ENCODE measurements around the gene NTRK2. TPM values are rescaled to one million over a fixed set of nuclear protein-coding genes. Genes with fewer than 3 reads are reported as not detected.

NTRK2 gene
- total RNA-seq, 1 donor from 2014 or later = 0.02 TPM

- no peaks in the 10 kb centered on the region for H3K9me3 Mint-ChIP-seq
- no peak overlapping the region for H2AFZ ChIP-seq (replicated peaks)
- no peaks in the 10 kb centered on the region for H3K36me3 Mint-ChIP-seq
- TF ChIP-seq EZH2phosphoT487 (IDR thresholded peaks at IDR 0.05) (no peak), EZH2 (IDR thresholded peaks at IDR 0.05) (no peak)
- TF ChIP-seq, protein P1, sequence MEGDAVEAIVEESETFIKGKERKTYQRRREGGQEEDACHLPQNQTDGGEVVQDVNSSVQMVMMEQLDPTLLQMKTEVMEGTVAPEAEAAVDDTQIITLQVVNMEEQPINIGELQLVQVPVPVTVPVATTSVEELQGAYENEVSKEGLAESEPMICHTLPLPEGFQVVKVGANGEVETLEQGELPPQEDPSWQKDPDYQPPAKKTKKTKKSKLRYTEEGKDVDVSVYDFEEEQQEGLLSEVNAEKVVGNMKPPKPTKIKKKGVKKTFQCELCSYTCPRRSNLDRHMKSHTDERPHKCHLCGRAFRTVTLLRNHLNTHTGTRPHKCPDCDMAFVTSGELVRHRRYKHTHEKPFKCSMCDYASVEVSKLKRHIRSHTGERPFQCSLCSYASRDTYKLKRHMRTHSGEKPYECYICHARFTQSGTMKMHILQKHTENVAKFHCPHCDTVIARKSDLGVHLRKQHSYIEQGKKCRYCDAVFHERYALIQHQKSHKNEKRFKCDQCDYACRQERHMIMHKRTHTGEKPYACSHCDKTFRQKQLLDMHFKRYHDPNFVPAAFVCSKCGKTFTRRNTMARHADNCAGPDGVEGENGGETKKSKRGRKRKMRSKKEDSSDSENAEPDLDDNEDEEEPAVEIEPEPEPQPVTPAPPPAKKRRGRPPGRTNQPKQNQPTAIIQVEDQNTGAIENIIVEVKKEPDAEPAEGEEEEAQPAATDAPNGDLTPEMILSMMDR (IDR thresholded peaks at IDR 0.05) = no peak
- peaks cover 38% of the 10 kb centered on the region for H3K4me1 ChIP-seq
- DNase-seq (ENCODE audit: low spot score) = peak; percentile 7
- H3K27ac ChIP-seq = no peak overlapping the region
- H3K36me3 ChIP-seq = no peaks in the 10 kb centered on the region
- no peak overlapping the region for H3K27ac Mint-ChIP-seq
- H3K4me3 Mint-ChIP-seq = no peak overlapping the region
- no peaks in the 10 kb centered on the region for H3K9me3 ChIP-seq (ENCODE audit: low read depth)
- H3K27me3 Mint-ChIP-seq (ENCODE audit: insufficient read depth, low read depth) = peaks cover 3% of the 10 kb centered on the region
- peak overlapping the region; percentile 56 for H3K4me2 ChIP-seq
- no peak overlapping the region for H3K9ac ChIP-seq
- no peaks in the 10 kb centered on the region for H3K27me3 ChIP-seq
- H3K79me2 ChIP-seq (ENCODE audit: low read depth) = no peaks in the 10 kb centered on the region
- H3K4me1 Mint-ChIP-seq = peaks cover 44% of the 10 kb centered on the region
- no peak overlapping the region for H3K4me3 ChIP-seq
- no peaks in the 10 kb centered on the region for H4K20me1 ChIP-seq (ENCODE audit: low read depth)
- H3F3A ChIP-seq (ENCODE audit: low read depth) = peaks cover 16% of the 10 kb centered on the region
These were observed 142.2 kb downstream of the NTRK2 start for GRCh38 chr9:84811751-84812074.

DNA sequence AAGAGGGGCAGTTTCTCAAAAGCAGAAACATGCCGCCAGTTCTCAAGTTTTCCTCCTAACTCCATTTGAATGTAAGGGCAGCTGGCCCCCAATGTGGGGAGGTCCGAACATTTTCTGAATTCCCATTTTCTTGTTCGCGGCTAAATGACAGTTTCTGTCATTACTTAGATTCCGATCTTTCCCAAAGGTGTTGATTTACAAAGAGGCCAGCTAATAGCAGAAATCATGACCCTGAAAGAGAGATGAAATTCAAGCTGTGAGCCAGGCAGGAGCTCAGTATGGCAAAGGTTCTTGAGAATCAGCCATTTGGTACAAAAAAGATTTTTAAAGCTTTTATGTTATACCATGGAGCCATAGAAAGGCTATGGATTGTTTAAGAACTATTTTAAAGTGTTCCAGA, 142.8 kb downstream of the NTRK2 start:
- Histone ChIP-seq H3K9me3 (ENCODE audit: low read depth) (no peaks in the 10 kb centered on the region), H3K4me2 (peak overlapping the region; percentile 56), H3K27ac (no peak overlapping the region), H3K9ac (no peak overlapping the region), H3K4me1 (peaks cover 38% of the 10 kb centered on the region), H2AFZ (replicated peaks) (no peak overlapping the region), H3K36me3 (no peaks in the 10 kb centered on the region), H4K20me1 (ENCODE audit: low read depth) (no peaks in the 10 kb centered on the region), H3F3A (ENCODE audit: low read depth) (peaks cover 16% of the 10 kb centered on the region), H3K4me3 (no peak overlapping the region), H3K27me3 (no peaks in the 10 kb centered on the region), H3K79me2 (ENCODE audit: low read depth) (no peaks in the 10 kb centered on the region)
- peaks cover 3% of the 10 kb centered on the region for H3K27me3 Mint-ChIP-seq (ENCODE audit: insufficient read depth, low read depth)
- no peaks in the 10 kb centered on the region for H3K9me3 Mint-ChIP-seq
- DNase-seq (ENCODE audit: low spot score) = no peak
- peak overlapping the region; percentile 5 for H3K27ac Mint-ChIP-seq
- no peaks in the 10 kb centered on the region for H3K36me3 Mint-ChIP-seq
- peak overlapping the region; percentile 0 for H3K4me3 Mint-ChIP-seq
- TF ChIP-seq, protein P1 (IDR thresholded peaks at IDR 0.05) = no peak
- no peak for TF ChIP-seq EZH2 (IDR thresholded peaks at IDR 0.05)
- TF ChIP-seq EZH2phosphoT487 (IDR thresholded peaks at IDR 0.05) = no peak
- peaks cover 44% of the 10 kb centered on the region for H3K4me1 Mint-ChIP-seq

- H3K79me2 ChIP-seq (ENCODE audit: low read depth) = no peaks in the 10 kb centered on the region
- H3K4me3 ChIP-seq = no peak overlapping the region
- H4K20me1 ChIP-seq (ENCODE audit: low read depth) = no peaks in the 10 kb centered on the region
- no peak for DNase-seq (ENCODE audit: low spot score)
- no peaks in the 10 kb centered on the region for H3K27me3 ChIP-seq
- no peaks in the 10 kb centered on the region for H3K9me3 ChIP-seq (ENCODE audit: low read depth)
- no peak overlapping the region for H3K9ac ChIP-seq
- H3K27me3 Mint-ChIP-seq (ENCODE audit: insufficient read depth, low read depth) = peaks cover 3% of the 10 kb centered on the region
- H3K27ac ChIP-seq = no peak overlapping the region
- H3K9me3 Mint-ChIP-seq = no peaks in the 10 kb centered on the region
- TF ChIP-seq EZH2 (IDR thresholded peaks at IDR 0.05) (no peak), EZH2phosphoT487 (IDR thresholded peaks at IDR 0.05) (no peak)
- TF ChIP-seq, protein P1 (IDR thresholded peaks at IDR 0.05) = no peak
- peaks cover 16% of the 10 kb centered on the region for H3F3A ChIP-seq (ENCODE audit: low read depth)
- H3K4me2 ChIP-seq = peak overlapping the region; percentile 56
- H3K27ac Mint-ChIP-seq = no peak overlapping the region
- H3K4me3 Mint-ChIP-seq = no peak overlapping the region
- peaks cover 44% of the 10 kb centered on the region for H3K4me1 Mint-ChIP-seq
- no peaks in the 10 kb centered on the region for H3K36me3 Mint-ChIP-seq
- H3K4me1 ChIP-seq = peaks cover 38% of the 10 kb centered on the region
- no peaks in the 10 kb centered on the region for H3K36me3 ChIP-seq
- H2AFZ ChIP-seq (replicated peaks) = no peak overlapping the region
These were observed 143.3 kb downstream of the NTRK2 start for GRCh38 chr9:84812847-84813246.

Measured in neural progenitor cell (in vitro differentiated cells).